ENCODE data around the gene ZNF785. TPM values are rescaled to one million over a fixed set of nuclear protein-coding genes. Genes with fewer than 3 reads are reported as not detected.
A peak's percentile ranks its signal among the peaks of the same experiment; 100 is the strongest.

The ZNF785 gene
- total RNA-seq, 1 experiment from 2014 or later = 18.8 TPM

DNA sequence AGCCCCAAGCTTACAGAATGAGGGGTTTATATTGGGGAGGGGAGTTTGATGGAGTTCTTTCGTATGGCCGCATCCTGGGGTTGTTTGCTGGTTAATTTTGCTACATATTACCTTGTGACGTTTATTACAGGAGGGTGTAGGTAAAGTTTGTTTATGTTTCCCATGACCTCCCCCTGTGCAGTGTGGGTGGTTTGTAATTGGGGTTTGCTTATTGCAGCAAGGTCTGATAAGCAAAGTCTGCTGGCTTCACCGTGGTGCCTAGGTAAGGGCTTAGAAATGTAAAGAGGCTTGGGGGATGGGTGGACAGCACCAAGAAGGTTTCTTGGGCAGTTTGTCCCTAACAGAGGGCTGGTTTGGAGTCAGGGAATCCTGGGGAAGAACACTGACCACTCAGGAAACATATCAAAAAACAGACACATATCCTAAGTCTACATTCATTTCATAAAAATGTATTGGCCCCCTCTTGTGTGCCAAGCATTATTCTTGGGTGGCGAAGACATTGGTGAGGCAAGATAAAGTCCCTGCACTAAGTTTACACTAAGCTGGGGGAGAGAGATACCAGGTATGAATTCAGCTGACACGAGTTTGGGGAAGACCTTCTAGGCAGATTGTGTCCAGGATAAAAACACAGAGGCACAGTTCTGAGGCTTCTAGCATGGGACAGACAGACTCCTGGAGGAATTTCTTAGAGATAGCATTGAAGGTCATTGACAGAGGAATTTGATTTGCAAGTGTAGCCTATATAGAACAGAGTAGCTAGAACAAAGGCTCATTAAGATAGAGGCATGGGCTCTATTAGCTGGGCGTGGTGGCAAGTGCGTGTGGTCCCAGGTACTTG is 36.9 kb downstream of the ZNF785 start:
- Mint-ChIP-seq H3K4me1 (peaks cover 25 to 33% of the 10 kb centered on the region in 2 experiments), H3K27me3 (ENCODE audit: low read depth) (peaks cover 4% of the 10 kb centered on the region; the same call in 1 of the 2 replicates), H3K9me3 (peaks cover 0 to 10% of the 10 kb centered on the region in 2 experiments; a peak in 1 of 5 replicates), H3K27ac (peak overlapping the region in 2 of 3 experiments; percentile 45 to 58; a peak in 4 of 7 replicates), H3K36me3 (ENCODE audit: insufficient read depth in 1 of 3, low read depth in 3 of 3) (peaks cover 2 to 19% (median 14%) of the 10 kb centered on the region in 3 experiments), H3K4me3 (no peak overlapping the region; a peak in 1 of 5 replicates)
- Histone ChIP-seq H4K5ac (ENCODE audit: insufficient read length, low read depth, low read length) (no peak overlapping the region), H3T11ph (ENCODE audit: low read length) (no peak overlapping the region), H3K9ac (ENCODE audit: extremely low read depth, insufficient read length, low read length) (no peak overlapping the region), H3K4me2 (ENCODE audit: insufficient read depth, insufficient read length, low read length) (no peak overlapping the region), H3K56ac (ENCODE audit: insufficient read length, low read depth, low read length) (no peak overlapping the region), H4K91ac (ENCODE audit: insufficient read length, low read depth, low read length) (no peak overlapping the region), H2BK15ac (ENCODE audit: low read depth, low read length) (no peak overlapping the region), H3K79me2 (ENCODE audit: insufficient read depth, low read length) (no peaks in the 10 kb centered on the region), H3K23me2 (ENCODE audit: insufficient read length, low read depth, low read length, poor library complexity, severe bottlenecking) (no peaks in the 10 kb centered on the region), H3K27me3 (ENCODE audit: insufficient read depth, low read length) (no peaks in the 10 kb centered on the region), H3K27ac (ENCODE audit: insufficient read length, low read depth, low read length) (no peak overlapping the region), H4K20me1 (ENCODE audit: control insufficient read depth, insufficient read depth, insufficient read length) (no peaks in the 10 kb centered on the region), H2BK12ac (ENCODE audit: insufficient read length, low read depth, low read length) (no peak overlapping the region), H3K9me3 (ENCODE audit: control insufficient read depth, low read depth, low read length) (no peaks in the 10 kb centered on the region), H2BK20ac (ENCODE audit: low read depth, low read length, poor library complexity, severe bottlenecking) (no peak overlapping the region), H3K4ac (ENCODE audit: low read depth, low read length) (no peak overlapping the region), H2BK120ac (ENCODE audit: low read depth, low read length, poor library complexity, severe bottlenecking) (no peak overlapping the region), H3K14ac (ENCODE audit: insufficient read depth, low read length) (no peak overlapping the region), H2BK5ac (ENCODE audit: insufficient read length, low read length) (no peak overlapping the region), H3K18ac (ENCODE audit: insufficient read length, low read depth, low read length) (no peak overlapping the region), H2AK5ac (ENCODE audit: insufficient read length, low read length) (no peak overlapping the region), H4K8ac (replicated peaks; ENCODE audit: insufficient read length, low read depth, low read length) (no peak overlapping the region), H3K23ac (ENCODE audit: insufficient read length, low read depth, low read length) (no peak overlapping the region), H2AFZ (ENCODE audit: low read length) (no peak overlapping the region), H3K4me1 (ENCODE audit: insufficient read depth, low read length) (peaks cover 3% of the 10 kb centered on the region; the same call in 1 of the 2 replicates), H3K79me1 (ENCODE audit: insufficient read depth, low read depth, low read length, poor library complexity, severe bottlenecking) (no peaks in the 10 kb centered on the region)
- TF ChIP-seq, protein P1, sequence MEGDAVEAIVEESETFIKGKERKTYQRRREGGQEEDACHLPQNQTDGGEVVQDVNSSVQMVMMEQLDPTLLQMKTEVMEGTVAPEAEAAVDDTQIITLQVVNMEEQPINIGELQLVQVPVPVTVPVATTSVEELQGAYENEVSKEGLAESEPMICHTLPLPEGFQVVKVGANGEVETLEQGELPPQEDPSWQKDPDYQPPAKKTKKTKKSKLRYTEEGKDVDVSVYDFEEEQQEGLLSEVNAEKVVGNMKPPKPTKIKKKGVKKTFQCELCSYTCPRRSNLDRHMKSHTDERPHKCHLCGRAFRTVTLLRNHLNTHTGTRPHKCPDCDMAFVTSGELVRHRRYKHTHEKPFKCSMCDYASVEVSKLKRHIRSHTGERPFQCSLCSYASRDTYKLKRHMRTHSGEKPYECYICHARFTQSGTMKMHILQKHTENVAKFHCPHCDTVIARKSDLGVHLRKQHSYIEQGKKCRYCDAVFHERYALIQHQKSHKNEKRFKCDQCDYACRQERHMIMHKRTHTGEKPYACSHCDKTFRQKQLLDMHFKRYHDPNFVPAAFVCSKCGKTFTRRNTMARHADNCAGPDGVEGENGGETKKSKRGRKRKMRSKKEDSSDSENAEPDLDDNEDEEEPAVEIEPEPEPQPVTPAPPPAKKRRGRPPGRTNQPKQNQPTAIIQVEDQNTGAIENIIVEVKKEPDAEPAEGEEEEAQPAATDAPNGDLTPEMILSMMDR (conservative IDR thresholded peaks at IDR 0.05) = no peak
- no CpG with 5 or more reads among the region's 8 CpGs for WGBS (ENCODE audit: extremely low coverage, insufficient read length, low lambda C conversion rate)
- no peak for DNase-seq
